Keratinocyte (primary cell): ENCODE data around the gene BANK1. TPM values are rescaled to one million over a fixed set of nuclear protein-coding genes. Genes with fewer than 3 reads are reported as not detected.

Experiments
- DNase-seq: peaks from one replicate; pipeline ENCODE4 v3.0.0-alpha.2; 2011; ENCODE audit warnings: low read depth, missing footprints, low spot score
- FAIRE-seq: peaks from 2 replicates; lab custom pipeline; 2011; peaks lifted over from hg19 to GRCh38; lab: Jason Lieb, UNC
- H2AFZ ChIP-seq: 2 replicates; pipeline ENCODE4 v1.6.0; 2012; ENCODE audit warnings: low read length, control low read depth, inconsistent platforms; ENCODE audit not compliant: control insufficient read depth
- H3K27ac ChIP-seq: 2 replicates; pipeline ENCODE4 v1.5.1; 2011; ENCODE audit warnings: low read length; ENCODE audit not compliant: control insufficient read depth, insufficient read depth
- H3K27me3 ChIP-seq: 3 replicates; pipeline ENCODE4 v1.6.0; 2011; ENCODE audit warnings: low read length; ENCODE audit not compliant: control insufficient read depth, insufficient read depth; ENCODE audit errors: extremely low read depth
- H3K36me3 ChIP-seq, 2 experiments: 2 replicates in 1 of 2; 3 replicates in 1 of 2; pipeline ENCODE4 v1.5.1; 2011; ENCODE audit warnings: low read length in 2 of 2, mild to moderate bottlenecking in 1 of 2; ENCODE audit not compliant: control insufficient read depth in 2 of 2, insufficient read depth in 2 of 2; ENCODE audit errors: extremely low read depth in 1 of 2
- H3K4me1 ChIP-seq: 3 replicates; pipeline ENCODE4 v1.5.1; 2011; ENCODE audit warnings: low read length; ENCODE audit not compliant: control insufficient read depth, insufficient read depth; ENCODE audit errors: extremely low read depth
- H3K4me2 ChIP-seq: 3 replicates; pipeline ENCODE4 v1.6.0; 2011; ENCODE audit warnings: low read depth, low read length; ENCODE audit not compliant: control insufficient read depth, insufficient read depth; ENCODE audit errors: extremely low read depth
- H3K4me3 ChIP-seq, 3 experiments: fragments of 200-600 bp in 1 of 3; sonication (generic) in 1 of 3; 2 replicates in 2 of 3; 3 replicates in 1 of 3; pipeline ENCODE4 v1.5.1; 2011 to 2016; ENCODE audit warnings: low read length in 3 of 3, mild to moderate bottlenecking in 3 of 3, control low read depth in 2 of 3, inconsistent platforms in 1 of 3, low read depth in 1 of 3, mixed read lengths in 1 of 3, mixed run types in 1 of 3, moderate library complexity in 1 of 3; ENCODE audit not compliant: control insufficient read depth in 2 of 3, insufficient read depth in 2 of 3; ENCODE audit errors: extremely low read depth in 1 of 3
- H3K79me2 ChIP-seq: 2 replicates; pipeline ENCODE4 v1.6.0; 2012; ENCODE audit warnings: low read length; ENCODE audit not compliant: control insufficient read depth, insufficient read depth
- H3K9ac ChIP-seq: 3 replicates; pipeline ENCODE4 v1.6.0; 2011; ENCODE audit warnings: low read length; ENCODE audit not compliant: control insufficient read depth, insufficient read depth; ENCODE audit errors: extremely low read depth
- H3K9me1 ChIP-seq: 3 replicates; pipeline ENCODE4 v1.6.0; 2011; ENCODE audit warnings: low read length; ENCODE audit not compliant: control insufficient read depth, insufficient read depth; ENCODE audit errors: extremely low read depth
- H3K9me3 ChIP-seq: 2 replicates; pipeline ENCODE4 v1.5.1; 2012; ENCODE audit warnings: low read depth, low read length; ENCODE audit not compliant: control insufficient read depth
- H4K20me1 ChIP-seq: 3 replicates; pipeline ENCODE4 v1.6.0; 2011; ENCODE audit warnings: low read length; ENCODE audit not compliant: control insufficient read depth, insufficient read depth; ENCODE audit errors: extremely low read depth
- CTCF ChIP-seq, 3 experiments: IDR thresholded peaks in 1 of 3; conservative IDR thresholded peaks in 1 of 3; optimal IDR thresholded peaks in 1 of 3; 2 replicates in 2 of 3; 3 replicates in 1 of 3; pipeline versions ENCODE3 to v1.5.1; 2011; ENCODE audit warnings: low read length in 3 of 3, mild to moderate bottlenecking in 3 of 3, moderate library complexity in 2 of 3, control low read depth in 1 of 3, inconsistent platforms in 1 of 3; ENCODE audit not compliant: insufficient read depth in 2 of 3; ENCODE audit errors: extremely low read depth in 1 of 3
- EZH2 ChIP-seq: IDR thresholded peaks from one replicate; pipeline ENCODE4 v1.6.1; 2012; ENCODE audit warnings: inconsistent platforms, mild to moderate bottlenecking, low read length, moderate library complexity
- dilution Hi-C: fragments of 300-500 bp; cut with MboI; formaldehyde crosslinking; loops from one replicate; pipeline ENCODE4 v1.7.0; 2020; ENCODE audit warnings: low sequenced_read_pairs; ENCODE audit not compliant: extremely low pct_ligation_motif_present
- polyA plus RNA-seq, 5 experiments: library from polyadenylated mRNA; depleted of rRNA in 3 of 5; stranded (reverse) in 3 of 5; stranded (forward) in 1 of 5; unstranded in 1 of 5; fragments of >200 nt; gene quantifications; 1 replicate in 1 of 5; 2 replicates in 3 of 5; 3 replicates in 1 of 5; pipeline versions ENCODE4 v1.2.1 to v1.2.3, GENCODE V29; 2011 to 2012; ENCODE audit warnings: missing spikeins in 2 of 5, low read depth in 1 of 5, low replicate concordance in 1 of 5

BANK1 gene
- polyA plus RNA-seq, 1 donor (not counting 4 experiments of a cell fraction or from before 2014, with no cell fraction given), result 0.25 TPM

DNA sequence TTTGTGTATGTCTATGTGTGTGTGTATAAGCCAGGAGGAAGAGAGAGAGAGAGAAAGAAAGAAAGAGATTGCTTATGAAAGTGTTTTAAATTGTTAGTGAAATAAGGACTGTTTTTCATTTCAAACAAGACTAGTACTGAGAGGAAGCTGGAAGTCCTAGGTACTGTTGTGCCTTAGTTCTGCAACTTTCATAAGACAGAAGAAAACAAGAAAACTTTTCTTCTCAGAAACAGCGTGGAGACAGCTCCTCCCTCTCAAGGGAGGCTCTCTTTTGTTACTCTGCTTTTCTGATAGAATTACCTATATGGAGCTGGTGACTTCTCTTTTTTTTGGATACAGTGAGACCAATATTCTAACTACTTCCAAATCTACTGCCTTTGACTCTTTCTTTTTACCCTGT, 62.5 kb downstream of the BANK1 start:
- no peaks in the 10 kb centered on the region for H3K27me3 ChIP-seq
- dilution Hi-C loops, result no loop called here
- H2AFZ ChIP-seq, result no peak overlapping the region
- DNase-seq (no peak), FAIRE-seq (no peak)
- no peak overlapping the region for H3K4me3 ChIP-seq
- no peak overlapping the region for H3K4me2 ChIP-seq
- H3K36me3 ChIP-seq, result no peaks in the 10 kb centered on the region
- H3K4me1 ChIP-seq, result no peaks in the 10 kb centered on the region
- H3K9me1 ChIP-seq, result no peaks in the 10 kb centered on the region
- no peaks in the 10 kb centered on the region for H4K20me1 ChIP-seq
- no peaks in the 10 kb centered on the region for H3K9me3 ChIP-seq
- H3K9ac ChIP-seq, result no peak overlapping the region
- TF ChIP-seq EZH2, result no peak
- no peak for TF ChIP-seq CTCF (optimal IDR thresholded peaks at IDR 0.05 in 1 of 3, IDR thresholded peaks at IDR 0.05 in 1 of 3, conservative IDR thresholded peaks at IDR 0.05 in 1 of 3; ENCODE audit: extremely low read depth in 1 of 3, insufficient read depth in 2 of 3, low read length in 3 of 3)
- H3K79me2 ChIP-seq, result no peaks in the 10 kb centered on the region
- H3K27ac ChIP-seq, result no peak overlapping the region

- H3K4me1 ChIP-seq, result no peaks in the 10 kb centered on the region
- H4K20me1 ChIP-seq, result no peaks in the 10 kb centered on the region
- H3K9ac ChIP-seq, result no peak overlapping the region
- TF ChIP-seq CTCF (optimal IDR thresholded peaks at IDR 0.05 in 1 of 3, IDR thresholded peaks at IDR 0.05 in 1 of 3, conservative IDR thresholded peaks at IDR 0.05 in 1 of 3; ENCODE audit: extremely low read depth in 1 of 3, insufficient read depth in 2 of 3, low read length in 3 of 3) (no peak), EZH2 (no peak)
- H2AFZ ChIP-seq, result no peak overlapping the region
- no peaks in the 10 kb centered on the region for H3K27me3 ChIP-seq
- no peak overlapping the region for H3K4me3 ChIP-seq
- no peaks in the 10 kb centered on the region for H3K36me3 ChIP-seq
- no peaks in the 10 kb centered on the region for H3K9me3 ChIP-seq
- dilution Hi-C loops, result no loop called here
- no peak for DNase-seq
- no peak overlapping the region for H3K27ac ChIP-seq
- H3K4me2 ChIP-seq, result no peak overlapping the region
- H3K9me1 ChIP-seq, result no peaks in the 10 kb centered on the region
- no peak for FAIRE-seq
- no peaks in the 10 kb centered on the region for H3K79me2 ChIP-seq
Observed at GRCh38 chr4:101853691-101854090, 63.2 kb downstream of the BANK1 start.
